GOT3 (cell line): Measurements from ENCODE around the gene OSR1.
A peak's percentile ranks its signal among the peaks of the same experiment; 100 is the strongest.
"Not testable (repeated sequence)": the region's sequence is repeated elsewhere in the genome, so short reads cannot be mapped to it uniquely, and the experiment has no call there.

Experiments
- DNase-seq: peaks from one replicate; lab custom pipeline; 2025; ENCODE audit warnings: mixed read lengths; lab: John Stamatoyannopoulos, UW

Gene OSR1

GRCh38 chr2:19358242-19359020, at the start of gene OSR1:
OSR1 (minus strand) TSS chr2:19358623; CDS start chr2:19353805, 4,818 bp downstream.
- DNase-seq: peak; percentile 43

- no peak for DNase-seq
Observed at GRCh38 chr2:19403785-19404184, 45.4 kb upstream of the OSR1 start.

DNA sequence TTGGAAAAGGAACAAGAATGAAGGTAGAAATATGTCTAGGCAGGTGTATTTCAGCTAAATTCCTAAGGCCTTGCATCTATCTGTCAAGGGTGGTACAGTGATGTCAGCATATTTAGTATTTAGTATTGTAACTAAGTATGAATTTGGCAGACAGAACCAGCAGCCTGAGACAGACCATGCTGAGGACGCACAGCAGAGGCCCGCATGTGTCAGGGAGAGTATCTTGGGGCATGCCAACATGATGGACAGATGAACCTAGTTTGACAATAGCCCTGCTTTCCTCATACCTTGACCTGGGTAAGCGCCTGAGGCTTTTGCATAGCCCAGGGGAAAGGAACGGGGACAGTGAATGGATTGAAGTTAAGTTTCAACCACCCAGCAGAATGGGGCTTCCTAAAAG, 33.8 kb upstream of the OSR1 start:
- DNase-seq: no peak

GRCh38 chr2:19389469-19389868, 31.0 kb upstream of the OSR1 start:
- not testable (repeated sequence) for DNase-seq

DNA sequence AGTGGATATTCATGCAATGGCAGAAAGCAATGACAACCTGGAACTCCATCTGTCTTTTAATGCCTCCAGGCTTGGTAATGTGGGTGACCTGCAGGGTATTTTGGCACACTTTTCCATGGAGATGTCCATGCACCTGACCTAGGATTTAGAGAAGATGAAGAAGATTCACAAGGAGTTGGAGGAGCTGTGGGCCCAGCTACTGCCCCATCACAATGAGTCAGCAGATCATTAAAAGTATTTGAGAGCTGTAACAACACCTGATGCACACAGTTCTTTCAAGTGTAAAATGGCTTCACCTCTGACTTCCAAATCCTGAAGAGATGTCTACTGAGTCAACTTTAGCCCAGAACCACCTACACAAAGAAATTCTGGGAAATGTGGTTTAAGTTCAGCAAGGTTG, 22.1 kb upstream of the OSR1 start:
- DNase-seq: no peak

DNA sequence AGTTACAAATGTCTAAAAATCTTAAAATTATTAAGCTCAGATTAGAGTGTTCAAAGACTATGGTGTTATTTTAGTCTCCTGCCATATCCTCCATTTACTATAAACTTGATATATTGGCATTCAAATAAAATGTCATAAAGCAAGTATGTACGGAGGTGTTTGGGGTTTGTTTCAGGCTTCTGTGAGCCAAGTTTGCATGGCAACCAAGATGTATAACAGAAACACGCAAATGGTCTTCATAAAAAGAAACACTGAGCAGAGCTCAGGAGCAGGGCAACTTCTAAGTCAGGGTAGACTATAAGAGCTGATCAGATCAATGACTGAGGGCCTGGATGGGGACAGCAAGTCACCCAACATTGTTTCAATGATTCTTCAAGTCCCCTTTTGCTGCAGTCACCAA, 20.5 kb upstream of the OSR1 start:
- DNase-seq: no peak

GRCh38 chr2:19377717-19378116, 19.3 kb upstream of the OSR1 start:
- no peak for DNase-seq

DNA sequence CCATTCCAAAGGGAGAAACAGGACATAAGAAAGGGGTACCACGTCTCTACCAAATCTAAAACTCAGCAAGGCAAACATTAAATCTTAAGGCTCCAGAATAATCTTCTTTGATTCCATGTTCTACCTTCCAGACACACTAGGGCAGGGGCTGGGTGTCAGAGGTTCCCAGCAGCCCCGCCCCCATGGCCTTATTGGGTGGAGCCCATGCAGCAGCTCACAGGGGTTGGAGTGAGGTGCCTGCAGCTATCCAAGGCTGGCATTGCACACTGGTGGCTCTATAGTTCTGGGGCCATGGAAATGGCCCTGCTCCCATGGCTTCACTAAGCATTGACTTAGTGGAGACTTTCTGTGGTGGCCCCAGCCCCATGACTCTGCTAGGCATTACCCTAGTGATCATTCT, 14.9 kb upstream of the OSR1 start:
- DNase-seq: no peak

- DNase-seq: no peak
Observed at GRCh38 chr2:19371996-19372582, 13.7 kb upstream of the OSR1 start.

DNA sequence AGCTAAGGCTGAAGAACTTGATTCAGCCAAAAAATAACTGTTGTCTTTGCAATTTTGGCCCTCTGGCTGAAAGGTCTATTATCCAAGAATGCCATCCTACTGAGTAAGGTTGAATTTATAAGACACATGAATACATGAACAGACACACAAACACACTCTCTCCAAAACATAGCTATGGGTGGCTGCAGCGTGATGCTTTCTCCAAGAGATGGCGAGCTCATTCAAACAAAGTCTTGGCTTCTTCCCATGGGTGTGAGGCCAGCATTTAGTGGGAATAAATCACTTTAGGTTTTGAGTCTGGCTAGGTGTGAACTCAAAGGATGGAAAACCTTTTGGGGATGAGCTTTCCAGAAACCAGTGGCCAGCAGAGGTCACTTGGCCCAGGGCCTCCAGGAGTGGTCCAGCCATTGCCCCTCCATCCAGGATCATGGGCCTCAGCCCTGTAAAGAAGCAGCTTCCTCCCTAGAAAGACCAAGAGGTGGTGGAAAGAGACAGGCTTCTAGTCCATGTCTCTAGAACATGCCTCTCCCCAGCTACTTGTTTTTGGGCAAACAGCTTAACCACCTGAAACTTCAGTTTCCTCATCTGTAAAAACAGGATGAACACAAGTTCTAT, 11.0 kb upstream of the OSR1 start:
- no peak for DNase-seq

DNA sequence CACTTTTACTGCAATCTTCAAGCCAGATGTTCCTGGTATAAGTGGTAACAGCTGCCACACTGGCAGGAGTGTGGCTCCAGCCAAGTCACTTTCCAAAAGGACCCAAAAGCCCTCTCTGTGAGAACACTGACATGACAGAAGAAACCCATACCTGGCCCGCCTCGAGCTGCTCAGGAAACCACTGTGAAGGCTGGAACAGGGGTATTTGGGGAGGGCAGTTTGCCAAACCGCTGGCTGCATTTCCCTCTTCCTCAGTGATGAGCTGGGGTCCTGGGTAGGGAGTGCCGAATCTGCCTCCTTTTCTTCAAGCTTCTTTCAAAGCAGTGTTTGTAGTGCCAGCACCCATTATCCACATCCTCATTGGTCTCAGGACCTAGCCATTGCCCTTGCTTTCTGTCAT, 10.3 kb upstream of the OSR1 start:
- no peak for DNase-seq

DNA sequence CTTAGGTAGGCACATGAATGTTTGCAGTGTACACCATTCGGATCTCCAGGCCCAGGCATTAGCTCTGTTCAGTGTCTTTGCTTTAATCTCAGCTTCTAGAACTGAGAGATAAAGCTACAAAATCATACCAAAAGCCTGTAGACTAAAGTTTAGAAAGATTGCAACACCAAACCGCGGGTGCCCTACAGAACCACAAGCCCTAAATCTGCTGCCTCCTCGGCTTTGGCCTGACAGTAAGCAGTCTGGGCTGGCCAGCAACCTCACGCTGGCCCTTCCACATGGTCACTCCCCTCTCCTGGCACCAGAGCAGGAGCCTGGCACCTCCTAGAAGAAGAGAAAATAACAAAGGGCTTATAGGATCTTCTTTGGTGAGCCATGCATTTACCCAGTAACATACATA, 8.9 kb upstream of the OSR1 start:
- DNase-seq: no peak

DNA sequence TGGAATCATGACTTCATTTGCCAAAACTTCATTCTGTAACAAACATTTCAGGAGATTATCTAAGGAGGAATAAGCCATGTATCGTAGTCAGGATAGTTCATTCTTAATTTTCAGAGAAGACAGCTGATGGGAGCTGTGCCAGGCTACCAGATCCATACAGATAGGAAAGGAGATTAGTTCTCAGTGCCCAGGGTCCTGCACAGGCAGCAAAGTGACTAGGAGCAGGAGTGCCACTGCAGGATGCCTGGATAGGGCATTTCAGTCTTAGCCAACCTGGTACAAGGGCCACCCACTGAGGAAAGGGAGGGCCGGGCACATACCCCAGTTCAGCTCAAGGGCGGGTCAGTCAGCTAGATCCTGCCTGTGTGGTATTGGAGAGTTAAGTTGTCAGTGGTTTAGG, 6.7 kb upstream of the OSR1 start:
- no peak for DNase-seq

DNA sequence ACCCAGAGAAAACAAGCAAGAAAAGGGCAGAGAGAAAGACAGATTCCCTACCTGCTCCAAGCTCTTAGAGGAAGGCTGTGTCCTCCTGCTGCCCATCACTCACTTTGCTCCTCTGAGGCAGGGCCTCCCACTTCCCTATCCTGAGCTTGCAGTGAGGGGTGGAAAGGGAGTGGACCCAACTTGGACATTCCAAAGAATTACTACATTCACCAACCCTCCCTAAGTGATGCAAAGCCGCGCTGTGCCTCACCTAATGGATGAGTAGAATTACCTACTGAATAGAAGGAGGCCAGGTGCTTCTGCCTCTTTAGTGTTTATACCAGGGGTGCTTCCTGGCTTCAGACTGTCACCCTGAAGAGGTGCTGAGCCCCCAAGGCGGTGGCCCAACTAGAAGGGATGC, 5.6 kb upstream of the OSR1 start:
- no peak for DNase-seq

- DNase-seq: no peak
Observed at GRCh38 chr2:19363474-19363778, 5.0 kb upstream of the OSR1 start.

DNA sequence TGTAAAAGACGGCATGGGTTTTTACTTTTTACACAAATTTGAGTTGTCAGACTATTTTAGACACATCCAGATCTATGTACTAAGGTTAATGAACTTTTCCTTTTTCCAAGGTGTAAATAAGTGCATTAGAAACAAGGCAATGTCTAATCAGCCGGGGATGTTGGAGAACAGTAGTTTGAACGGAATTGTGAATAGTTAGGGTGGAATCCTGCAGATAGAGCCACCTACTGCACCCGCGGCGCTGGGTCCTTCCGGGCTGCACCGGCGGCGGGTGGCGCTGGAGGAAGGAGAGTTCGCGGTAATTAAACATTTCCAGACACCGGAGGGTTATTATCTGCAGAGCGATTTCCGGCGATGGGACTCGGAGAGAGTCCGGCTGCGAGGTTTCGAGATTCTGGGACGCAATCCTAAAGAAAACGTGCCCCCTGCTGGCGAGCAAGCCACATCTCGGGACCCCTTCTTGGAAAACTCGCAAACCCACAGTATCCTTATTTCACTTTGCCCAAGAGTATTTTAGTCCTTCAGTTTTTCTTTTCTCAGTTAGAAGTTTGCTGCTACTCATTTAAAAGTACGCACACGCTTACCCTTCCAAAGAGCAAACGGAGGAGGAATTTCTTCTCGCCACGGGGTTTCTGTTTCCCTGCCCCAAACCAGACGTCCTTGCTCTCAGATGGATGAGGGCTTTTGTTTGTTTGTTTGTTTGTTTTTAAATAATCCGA, 4.5 kb upstream of the OSR1 start:
- DNase-seq: peak; percentile 28

DNA sequence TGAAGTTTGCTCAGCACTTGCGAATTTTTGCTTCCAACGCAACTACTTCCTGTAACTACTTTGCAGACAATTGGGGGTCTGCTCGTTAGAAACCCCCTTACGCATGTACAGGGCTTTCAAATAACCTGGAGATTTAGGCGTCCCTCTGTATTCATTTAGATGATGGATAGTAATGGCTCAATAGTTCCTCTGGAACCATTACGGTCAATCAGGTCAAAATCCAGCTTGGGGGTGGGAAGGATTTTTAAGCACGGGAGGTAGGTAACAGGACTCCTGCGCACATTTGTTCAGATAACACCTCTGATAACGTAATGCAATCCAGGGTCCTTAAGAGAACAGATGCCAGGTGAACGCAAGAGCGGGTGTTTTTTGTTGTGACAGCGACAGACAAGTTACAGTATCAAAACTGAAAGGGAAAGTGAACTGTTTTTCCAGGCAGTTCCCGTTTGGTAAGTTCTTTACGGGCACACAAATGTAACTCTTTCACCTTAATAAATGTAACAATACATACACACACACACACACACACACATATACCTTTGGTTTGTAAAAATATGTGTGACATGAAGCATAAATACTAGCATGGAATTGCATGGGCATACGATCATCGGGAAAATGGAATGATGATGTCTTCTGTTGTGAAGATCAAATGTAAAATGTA, 3.8 kb upstream of the OSR1 start:
- no peak for DNase-seq

GRCh38 chr2:19361325-19361990, 3.0 kb upstream of the OSR1 start:
- no peak for DNase-seq

- no peak for DNase-seq
Observed at GRCh38 chr2:19360966-19361321, 2.5 kb upstream of the OSR1 start.

- no peak for DNase-seq
Observed at GRCh38 chr2:19360266-19360965, 2.0 kb upstream of the OSR1 start.

DNA sequence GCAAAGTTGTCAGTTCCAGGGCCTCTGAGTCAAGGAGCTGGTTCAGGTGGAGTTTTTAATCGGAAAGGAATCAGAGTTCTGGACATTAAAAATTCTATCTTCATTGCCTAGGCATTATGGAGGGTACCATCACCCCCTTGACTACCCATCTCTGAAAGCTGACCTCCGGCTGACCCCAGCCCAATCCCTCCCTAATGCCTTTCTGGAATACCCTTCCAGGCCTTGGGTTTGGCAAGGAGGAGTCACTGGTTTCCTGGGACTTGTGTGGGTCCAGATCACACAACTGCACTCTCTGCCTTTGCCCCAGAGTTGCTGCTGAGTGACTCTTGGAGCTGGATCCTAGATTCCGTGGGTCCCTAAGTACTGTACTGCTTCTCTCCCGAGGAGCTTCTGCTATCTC, 1.0 kb upstream of the OSR1 start:
- no peak for DNase-seq

GRCh38 chr2:19359021-19359357, 566 bp upstream of the OSR1 start:
- no peak for DNase-seq
